OCI-LY1 (cell line): ENCODE measurements around the gene C22orf15.
A peak's percentile ranks its signal among the peaks of the same experiment; 100 is the strongest.

Source experiments
- H2AFZ ChIP-seq: fragments of 200-600 bp; sonication (generic), shearing (Covaris generic); 2 replicates; pipeline ENCODE4 v1.6.0; 2014; ENCODE audit warnings: antibody characterized with exemption, mild to moderate bottlenecking, low read length
- H3F3A ChIP-seq: fragments of 200-600 bp; sonication (generic), shearing (Covaris generic); 2 replicates; pipeline ENCODE4 v1.6.0; 2014; ENCODE audit warnings: mild to moderate bottlenecking, antibody characterized with exemption, low read length, moderate library complexity; ENCODE audit not compliant: insufficient read depth
- H3K27ac ChIP-seq: fragments of 200-600 bp; sonication (generic); 2 replicates; pipeline ENCODE4 v1.5.1; 2014; ENCODE audit warnings: low read length, mixed run types, mild to moderate bottlenecking, low read depth; ENCODE audit not compliant: poor library complexity, severe bottlenecking
- H3K27me3 ChIP-seq: fragments of 200-600 bp; sonication (generic); 2 replicates; pipeline ENCODE4 v1.6.0; 2014; ENCODE audit warnings: antibody characterized with exemption, mild to moderate bottlenecking, low read length, moderate library complexity; ENCODE audit not compliant: insufficient read depth
- H3K36me3 ChIP-seq: fragments of 200-600 bp; sonication (generic); 2 replicates; pipeline ENCODE4 v1.6.1; 2014; ENCODE audit warnings: mild to moderate bottlenecking, antibody characterized with exemption, low read length, moderate library complexity, mixed read lengths; ENCODE audit not compliant: insufficient read depth
- H3K4me1 ChIP-seq: fragments of 200-600 bp; sonication (generic); 2 replicates; pipeline ENCODE4 v1.5.1; 2014; ENCODE audit warnings: mild to moderate bottlenecking, low read length, moderate library complexity; ENCODE audit not compliant: insufficient read depth, severe bottlenecking
- H3K4me2 ChIP-seq: fragments of 200-600 bp; sonication (generic), shearing (Covaris generic); 2 replicates; pipeline ENCODE4 v1.6.1; 2014; ENCODE audit warnings: low read length
- H3K4me3 ChIP-seq: fragments of 200-600 bp; sonication (generic); 2 replicates; pipeline ENCODE4 v1.5.1; 2014; ENCODE audit warnings: low read length, low read depth, mild to moderate bottlenecking, mixed read lengths; ENCODE audit not compliant: poor library complexity, severe bottlenecking
- H3K79me2 ChIP-seq: fragments of 200-600 bp; shearing (Covaris generic); 2 replicates; pipeline ENCODE4 v1.6.1; 2016; ENCODE audit warnings: mixed run types, low read length, mixed read lengths; ENCODE audit not compliant: insufficient read depth
- H3K9ac ChIP-seq: fragments of 200-600 bp; sonication (generic), shearing (Covaris generic); 2 replicates; pipeline ENCODE4 v1.6.1; 2014; ENCODE audit warnings: mild to moderate bottlenecking, low read length, mixed read lengths
- H3K9me2 ChIP-seq: fragments of 200-600 bp; sonication (generic), shearing (Covaris generic); 2 replicates; pipeline ENCODE4 v1.6.1; 2014; ENCODE audit warnings: low read depth, mild to moderate bottlenecking, low read length, mixed read lengths
- H3K9me3 ChIP-seq: fragments of 200-600 bp; shearing (Covaris generic); 2 replicates; pipeline ENCODE4 v1.6.1; 2014; ENCODE audit warnings: low read length, mixed read lengths
- H4K20me1 ChIP-seq: fragments of 200-600 bp; sonication (generic), shearing (Covaris generic); 2 replicates; pipeline ENCODE4 v1.6.0; 2016; ENCODE audit warnings: mild to moderate bottlenecking, low read length; ENCODE audit not compliant: insufficient read depth
- CTCF ChIP-seq: fragments of 200-600 bp; sonication (generic), shearing (Covaris generic); IDR thresholded peaks from 2 replicates; pipeline ENCODE4 v1.5.1; 2017; ENCODE audit warnings: mild to moderate bottlenecking, antibody characterized with exemption, low read length, moderate library complexity, mixed read lengths
- EZH2 ChIP-seq: fragments of 200-600 bp; sonication (generic), shearing (Covaris generic); IDR thresholded peaks from 2 replicates; pipeline ENCODE4 v1.8.0; 2017; ENCODE audit warnings: borderline replicate concordance, mixed run types, mild to moderate bottlenecking, antibody characterized with exemption, low read length, moderate library complexity, mixed read lengths

The C22orf15 gene

GRCh38 chr22:23762842-23763578, at the start of gene C22orf15:
C22orf15 (plus strand) TSS chr22:23762990; CDS start chr22:23763307, 317 bp downstream.
- no peak for TF ChIP-seq CTCF
- TF ChIP-seq EZH2 = no peak
- H3K4me3 ChIP-seq = peak within 1 kb of the TSS; percentile 82
- peaks cover 3% of the 10 kb centered on the region; the same call in 1 of the 2 replicates for H3F3A ChIP-seq
- H4K20me1 ChIP-seq = no peaks in the 10 kb centered on the region
- H3K36me3 ChIP-seq = peaks cover 39% of the 10 kb centered on the region
- H3K9me3 ChIP-seq = no peaks in the 10 kb centered on the region
- H3K4me1 ChIP-seq = peaks cover 46% of the 10 kb centered on the region
- H3K9me2 ChIP-seq = no peaks in the 10 kb centered on the region
- H3K27ac ChIP-seq = peak within 1 kb of the TSS; percentile 57
- peaks cover 3% of the 10 kb centered on the region; the same call in 1 of the 2 replicates for H3K79me2 ChIP-seq
- no peak within 1 kb of the TSS for H2AFZ ChIP-seq
- H3K27me3 ChIP-seq = no peaks in the 10 kb centered on the region
- H3K9ac ChIP-seq = peak within 1 kb of the TSS; percentile 13; the same call in 1 of the 2 replicates
- H3K4me2 ChIP-seq = peak within 1 kb of the TSS; percentile 79

- no peaks in the 10 kb centered on the region for H3K79me2 ChIP-seq
- H3K4me2 ChIP-seq = no peak overlapping the region; the same call in 1 of the 2 replicates
- H3K9me3 ChIP-seq = no peaks in the 10 kb centered on the region
- H3K4me1 ChIP-seq = peaks cover 35% of the 10 kb centered on the region
- no peaks in the 10 kb centered on the region for H3K9me2 ChIP-seq
- H4K20me1 ChIP-seq = no peaks in the 10 kb centered on the region
- H3K27me3 ChIP-seq = no peaks in the 10 kb centered on the region
- H3K36me3 ChIP-seq = peaks cover 47% of the 10 kb centered on the region
- no peak overlapping the region for H3K9ac ChIP-seq
- H3F3A ChIP-seq = no peaks in the 10 kb centered on the region
- H3K27ac ChIP-seq = peak overlapping the region; percentile 62
- TF ChIP-seq EZH2 (no peak), CTCF (no peak)
- no peak overlapping the region for H2AFZ ChIP-seq
- no peak overlapping the region for H3K4me3 ChIP-seq
These were observed 48.8 kb upstream of the C22orf15 start for GRCh38 chr22:23713696-23714595.

- peaks cover 38% of the 10 kb centered on the region for H3K36me3 ChIP-seq
- peak overlapping the region; percentile 62 for H3K27ac ChIP-seq
- H3K79me2 ChIP-seq = no peaks in the 10 kb centered on the region
- no peaks in the 10 kb centered on the region for H3K9me3 ChIP-seq
- H3F3A ChIP-seq = no peaks in the 10 kb centered on the region
- H3K4me1 ChIP-seq = peaks cover 35% of the 10 kb centered on the region
- no peak overlapping the region for H3K4me3 ChIP-seq
- no peaks in the 10 kb centered on the region for H3K9me2 ChIP-seq
- H3K9ac ChIP-seq = no peak overlapping the region
- 0 out of 2 replicates have a peak overlapping the region, but pooled peaks have one; percentile 77 for H3K4me2 ChIP-seq
- no peak overlapping the region for H2AFZ ChIP-seq
- TF ChIP-seq CTCF = no peak
- no peak for TF ChIP-seq EZH2
- H4K20me1 ChIP-seq = no peaks in the 10 kb centered on the region
- no peaks in the 10 kb centered on the region for H3K27me3 ChIP-seq
These were observed 47.9 kb upstream of the C22orf15 start for GRCh38 chr22:23714596-23715578.
